HepG2 (cell line): ENCODE results near the gene BACH2. TPM values are rescaled to one million over a fixed set of nuclear protein-coding genes. Genes with fewer than 3 reads are reported as not detected.

Experiments
- ATAC-seq: fragments of 200-7000 bp; cut with Tn5 transposase; 3 replicates; pipeline ENCODE4 v1.9.1; 2020; ENCODE audit warnings: mild to moderate bottlenecking, moderate library complexity
- BruUV-seq: library from RNA; stranded (reverse); fragments of 400-500 nt; replicated peaks from 2 replicates; lab custom pipeline; 2021; lab: Mats Ljungman, UMichigan
- CTCF ChIA-PET: fragments of 300-600 bp; formaldehyde crosslinking; extraction: SDS; loops from one replicate; lab custom pipeline; 2021; ENCODE audit warnings: low total read pairs, inconsistent platforms, low intra/inter-chr PET ratio; lab: Yijun Ruan, JAX
- POLR2A ChIA-PET: fragments of 350-600 bp; sonication (Branson Sonifier 250); formaldehyde crosslinking; loops from one replicate; lab custom pipeline; 2020; ENCODE audit warnings: antibody characterized with exemption, inconsistent platforms; lab: Yijun Ruan, JAX
- DNase-seq: peaks from one replicate; pipeline ENCODE4 v3.0.0-alpha.2; 2015; ENCODE audit warnings: low spot score
- FAIRE-seq: peaks from 3 replicates; lab custom pipeline; 2011; peaks lifted over from hg19 to GRCh38; lab: Jason Lieb, UNC
- H2AFZ ChIP-seq: one replicate; pipeline ENCODE4 v1.6.1; 2011; ENCODE audit warnings: low read length, inconsistent platforms
- H3K27ac ChIP-seq: fragments of 300-600 bp; 3 replicates; pipeline ENCODE4 v1.8.0; 2011; ENCODE audit warnings: mixed run types, mild to moderate bottlenecking, mixed read lengths, low read length, inconsistent platforms; ENCODE audit not compliant: insufficient read depth; ENCODE audit errors: extremely low read length
- H3K27me3 ChIP-seq, 2 experiments: fragments of 200-600 bp in 1 of 2; 2 replicates in 1 of 2; 3 replicates in 1 of 2; pipeline versions ENCODE4 v1.6.0 to v1.8.0; 2011; ENCODE audit warnings: low read length in 2 of 2, mild to moderate bottlenecking in 2 of 2, moderate library complexity in 2 of 2, inconsistent platforms in 1 of 2; ENCODE audit not compliant: insufficient read depth in 2 of 2, control insufficient read depth in 1 of 2
- H3K36me3 ChIP-seq, 2 experiments: fragments of 200-600 bp in 1 of 2; replicated peaks in 1 of 2; 2 replicates in 1 of 2; 3 replicates in 1 of 2; pipeline versions ENCODE4 v1.5.1 to v1.8.0; 2011; ENCODE audit warnings: low read length in 2 of 2, inconsistent platforms in 1 of 2; ENCODE audit not compliant: insufficient read depth in 2 of 2, control insufficient read depth in 1 of 2
- H3K4me1 ChIP-seq: 2 replicates; pipeline ENCODE4 v1.5.1; 2012; ENCODE audit warnings: low read length, inconsistent platforms; ENCODE audit not compliant: insufficient read depth
- H3K4me2 ChIP-seq: 2 replicates; pipeline ENCODE4 v1.6.0; 2011; ENCODE audit warnings: low read depth, low read length, inconsistent platforms
- H3K4me3 ChIP-seq, 3 experiments: fragments of 200-600 bp in 1 of 3; sonication (generic), shearing (Covaris generic) in 1 of 3; replicated peaks in 1 of 3; 2 replicates each; pipeline ENCODE4 v1.5.1; 2011 to 2016; ENCODE audit warnings: low read length in 3 of 3, inconsistent platforms in 2 of 3, low read depth in 2 of 3, mild to moderate bottlenecking in 2 of 3, control low read depth in 1 of 3, mixed read lengths in 1 of 3; ENCODE audit not compliant: insufficient read depth in 1 of 3
- H3K79me2 ChIP-seq: one replicate; pipeline ENCODE4 v1.6.1; 2011; ENCODE audit warnings: low read length, inconsistent platforms; ENCODE audit not compliant: insufficient read depth
- H3K9ac ChIP-seq: 2 replicates; pipeline ENCODE4 v1.6.0; 2011; ENCODE audit warnings: mild to moderate bottlenecking, low read depth, low read length, inconsistent platforms; ENCODE audit not compliant: insufficient read depth
- H3K9me3 ChIP-seq: 2 replicates; pipeline ENCODE4 v1.5.1; 2012; ENCODE audit warnings: mild to moderate bottlenecking, low read length
- H4K20me1 ChIP-seq: 2 replicates; pipeline ENCODE4 v1.6.0; 2011; ENCODE audit warnings: inconsistent platforms, mild to moderate bottlenecking, low read length, moderate library complexity; ENCODE audit not compliant: insufficient read depth
- ATF7-NPFF ChIP-seq: sonication (generic); formaldehyde crosslinking; IDR thresholded peaks from 2 replicates; pipeline ENCODE4 v1.8.1; 2023; ENCODE audit warnings: mild to moderate bottlenecking, low read depth, missing genetic modification reagents, moderate library complexity
- DRAP1 ChIP-seq: IDR thresholded peaks from 2 replicates; pipeline ENCODE4 v1.6.1; 2016; ENCODE audit warnings: missing genetic modification reagents, missing compliant biosample characterization
- FOXC1 ChIP-seq: sonication (generic); formaldehyde crosslinking; IDR thresholded peaks from 2 replicates; pipeline ENCODE4 v1.8.0; 2022; ENCODE audit warnings: mild to moderate bottlenecking, missing genetic modification reagents, borderline replicate concordance
- IRF1 ChIP-seq: sonication (generic); formaldehyde crosslinking; IDR thresholded peaks from 2 replicates; pipeline ENCODE4 v1.4.0; 2020; ENCODE audit warnings: low read depth, mild to moderate bottlenecking, missing genetic modification reagents
- IRX3 ChIP-seq: sonication (generic); formaldehyde crosslinking; IDR thresholded peaks from 2 replicates; pipeline ENCODE4 v1.8.1; 2023; ENCODE audit warnings: mild to moderate bottlenecking, low read depth, missing genetic modification reagents, borderline replicate concordance
- MTA1 ChIP-seq: sonication (generic); formaldehyde crosslinking; IDR thresholded peaks from 2 replicates; pipeline ENCODE4 v1.4.0; 2020; ENCODE audit warnings: missing genetic modification reagents, mild to moderate bottlenecking, borderline replicate concordance
- NFE2L2 ChIP-seq: fragments of 150-350 bp; IDR thresholded peaks from 2 replicates; pipeline ENCODE4 v1.6.1; 2014; ENCODE audit warnings: low read length
- SIX4 ChIP-seq: sonication (generic); formaldehyde crosslinking; IDR thresholded peaks from 2 replicates; pipeline ENCODE4 v1.4.0; 2020; ENCODE audit warnings: missing genetic modification reagents
- SNAPC4 ChIP-seq: sonication (generic); formaldehyde crosslinking; IDR thresholded peaks from 2 replicates; pipeline ENCODE4 v1.4.0; 2020; ENCODE audit warnings: mild to moderate bottlenecking, missing genetic modification reagents
- UBTF ChIP-seq: sonication (generic); formaldehyde crosslinking; IDR thresholded peaks from 2 replicates; pipeline ENCODE4 v1.4.0; 2020; ENCODE audit warnings: mild to moderate bottlenecking, missing genetic modification reagents
- ZFP36 ChIP-seq: fragments of 150-350 bp; IDR thresholded peaks from 2 replicates; pipeline ENCODE4 v1.6.1; 2018; ENCODE audit warnings: borderline replicate concordance, low read length, low read depth; ENCODE audit not compliant: partially characterized antibody
- ZNF17 ChIP-seq: sonication (generic); formaldehyde crosslinking; IDR thresholded peaks from 2 replicates; pipeline ENCODE4 v1.5.0; 2020; ENCODE audit warnings: mild to moderate bottlenecking, missing genetic modification reagents
- ZNF362 ChIP-seq: sonication (generic); formaldehyde crosslinking; IDR thresholded peaks from 2 replicates; pipeline ENCODE4 v1.4.0; 2020; ENCODE audit warnings: missing genetic modification reagents, mild to moderate bottlenecking, borderline replicate concordance
- ZNF670 ChIP-seq: sonication (generic); formaldehyde crosslinking; IDR thresholded peaks from 2 replicates; pipeline ENCODE4 v1.8.0; 2022; ENCODE audit warnings: mild to moderate bottlenecking, missing genetic modification reagents, borderline replicate concordance
- in situ Hi-C: cut with HindIII; loops from 2 replicates; pipeline ENCODE4 v1.10.0; 2017; ENCODE audit warnings: low pct_unique_long_range_greater_than_20kb; ENCODE audit not compliant: extremely low pct_ligation_motif_present
- intact Hi-C: fragments of 100-400 bp; cut with micrococcal nuclease; formaldehyde crosslinking; loops from one replicate; pipeline ENCODE4 v1.10.0; 2022; ENCODE audit not compliant: unreplicated experiment
- polyA plus RNA-seq, 8 experiments: library from polyadenylated mRNA; depleted of rRNA in 3 of 8; stranded (reverse) in 7 of 8; unstranded in 1 of 8; fragments of >200 nt; fragmentation: Illumina TruSeq in 4 of 8; extraction: Trizol in 4 of 8; gene quantifications; 2 replicates each; pipeline versions ENCODE4 v1.2.1 to v1.2.3, GENCODE V29; 2011 to 2016; ENCODE audit warnings: low read depth in 4 of 8, missing spikeins in 1 of 8, mixed read lengths in 1 of 8; ENCODE audit not compliant: insufficient read depth in 1 of 8
- total RNA-seq, 5 experiments: library from RNA; depleted of rRNA; stranded (reverse); fragments of >200 nt; fragmentation: Illumina TruSeq; extraction: Trizol; gene quantifications; 2 replicates each; pipeline ENCODE4 v1.2.3, GENCODE V29; 2016; ENCODE audit warnings: low read depth in 1 of 5

BACH2 gene
- total and polyA plus RNA-seq, 2 of the 13 experiments (the other 11 are each of a cell fraction or from before 2014, with no cell fraction given): 0.01 TPM; not detected in 1

- TF ChIP-seq SNAPC4 (CRISPR knock-in tag): no peak
Observed at GRCh38 chr6:90249458-90249857, 47.2 kb downstream of the BACH2 start (continued).

- Histone ChIP-seq H4K20me1 (no peaks in the 10 kb centered on the region), H3K27me3 (no peaks in the 10 kb centered on the region), H3K9ac (no peak overlapping the region), H3K4me3 (no peak overlapping the region), H3K9me3 (no peaks in the 10 kb centered on the region), H2AFZ (no peak overlapping the region), H3K4me1 (no peaks in the 10 kb centered on the region), H3K79me2 (no peaks in the 10 kb centered on the region), H3K4me2 (no peak overlapping the region), H3K36me3 (no peaks in the 10 kb centered on the region), H3K27ac (no peak overlapping the region)
- BruUV-seq: no TSS peak
- intact Hi-C loops (no loop called here), in situ Hi-C loops (no loop called here)
- TF ChIP-seq NFE2L2 (no peak), FOXC1 (no peak), UBTF (CRISPR knock-in tag) (no peak), DRAP1 (CRISPR knock-in tag) (no peak), ZNF362 (no peak), IRF1 (no peak), ZFP36 (no peak), MTA1 (no peak), ZNF670 (CRISPR knock-in tag) (no peak), ZNF17 (CRISPR knock-in tag) (no peak), SIX4 (CRISPR knock-in tag) (no peak), IRX3 (CRISPR knock-in tag) (no peak), ATF7-NPFF (no peak)
- ChIA-PET POLR2A (no interaction called here), CTCF (no interaction called here)
- DNase-seq: no peak
- no peak for ATAC-seq
- FAIRE-seq: no peak
Observed at GRCh38 chr6:90249034-90249433, 47.6 kb downstream of the BACH2 start.
